HG02884 (cell line): Measurements from ENCODE around the gene CAD.
"Not testable (repeated sequence)": the region's sequence is repeated elsewhere in the genome, so short reads cannot be mapped to it uniquely, and the experiment has no call there.

Source experiments
- ATAC-seq: cut with Tn5 transposase; IDR thresholded peaks from one replicate; pipeline ENCODE4 v1.9.1; 2021; ENCODE audit warnings: mild to moderate bottlenecking, moderate library complexity; ENCODE audit not compliant: unreplicated experiment

CAD gene

DNA sequence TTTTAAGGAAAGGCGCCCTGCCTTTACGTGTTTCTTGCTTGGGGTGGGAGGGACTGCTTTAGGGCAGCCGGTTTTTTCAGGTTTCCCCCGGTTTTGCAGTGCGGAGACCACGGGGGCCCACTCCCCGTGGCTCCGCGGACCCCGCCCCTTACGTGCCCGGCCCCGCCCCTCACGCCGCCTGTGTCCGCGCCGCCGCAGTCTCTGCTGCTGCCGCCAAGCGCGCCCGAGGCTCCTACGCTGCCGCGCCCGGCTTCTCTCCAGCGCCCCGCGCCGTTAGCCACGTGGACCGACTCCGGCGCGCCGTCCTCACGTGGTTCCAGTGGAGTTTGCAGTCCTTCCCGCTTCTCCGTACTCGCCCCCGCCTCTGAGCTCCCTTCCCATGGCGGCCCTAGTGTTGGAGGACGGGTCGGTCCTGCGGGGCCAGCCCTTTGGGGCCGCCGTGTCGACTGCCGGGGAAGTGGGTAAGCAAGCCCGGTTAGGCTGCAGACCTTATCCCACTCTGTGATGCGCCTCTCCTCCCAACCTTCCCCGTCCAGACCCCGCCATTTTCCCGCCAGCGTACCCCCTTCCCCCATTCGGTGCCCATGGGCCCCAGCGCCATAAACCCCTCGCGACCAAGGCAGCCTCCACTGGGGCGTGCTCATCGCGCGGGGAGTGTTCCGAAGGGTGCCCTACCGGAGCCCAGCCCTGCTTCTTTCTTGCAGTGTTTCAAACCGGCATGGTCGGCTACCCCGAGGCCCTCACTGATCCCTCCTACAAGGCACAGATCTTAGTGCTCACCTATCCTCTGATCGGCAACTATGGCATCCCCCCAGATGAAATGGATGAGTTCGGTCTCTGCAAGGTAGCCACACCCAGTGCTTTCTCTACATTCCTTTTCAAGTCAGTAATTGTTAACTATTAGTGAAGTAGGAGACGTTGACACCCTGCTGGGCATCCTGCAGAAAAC is at the start of gene CAD:
TSS of gene CAD (plus strand) at position 197 of the 949 bp plus-strand sequence. CDS start at position 380, 183 bp downstream.
- ATAC-seq = peak; percentile 52

DNA sequence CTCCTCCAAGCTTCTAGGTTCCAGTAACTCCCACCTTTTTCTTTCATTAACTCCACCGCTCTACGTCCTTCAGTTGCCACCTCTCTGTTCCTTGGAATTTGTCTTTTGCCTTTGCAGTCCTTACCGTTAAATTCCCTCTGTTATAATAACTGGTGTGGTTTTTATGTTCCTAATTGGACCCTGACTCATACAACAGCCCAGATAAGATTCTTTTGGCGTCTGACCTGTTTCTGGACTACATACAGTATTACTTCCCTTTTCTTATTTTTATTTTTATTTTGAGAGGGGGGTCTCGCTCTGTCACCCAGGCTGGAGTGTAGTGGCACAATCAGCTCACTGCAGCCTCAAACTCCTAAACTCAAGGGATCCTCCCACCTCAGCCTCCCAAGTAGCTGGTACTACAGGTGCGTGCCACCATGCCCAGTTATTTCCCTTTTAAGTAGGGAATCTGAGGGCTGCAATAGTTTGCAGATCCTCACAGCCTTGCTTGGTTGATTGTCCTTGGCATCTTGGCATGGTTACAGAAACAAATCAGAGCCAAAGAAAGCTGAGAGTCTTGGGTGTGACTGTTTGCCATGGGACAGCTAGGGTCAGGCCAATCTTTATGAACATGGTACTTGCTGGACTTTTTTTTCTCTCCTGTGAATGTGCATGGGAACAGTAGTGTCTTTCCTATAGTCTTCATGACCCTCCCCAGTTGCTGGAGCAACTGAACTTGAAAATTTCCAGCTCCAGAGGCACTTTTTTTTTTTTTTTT is 46.4 kb upstream of the CAD start:
- ATAC-seq = no peak

DNA sequence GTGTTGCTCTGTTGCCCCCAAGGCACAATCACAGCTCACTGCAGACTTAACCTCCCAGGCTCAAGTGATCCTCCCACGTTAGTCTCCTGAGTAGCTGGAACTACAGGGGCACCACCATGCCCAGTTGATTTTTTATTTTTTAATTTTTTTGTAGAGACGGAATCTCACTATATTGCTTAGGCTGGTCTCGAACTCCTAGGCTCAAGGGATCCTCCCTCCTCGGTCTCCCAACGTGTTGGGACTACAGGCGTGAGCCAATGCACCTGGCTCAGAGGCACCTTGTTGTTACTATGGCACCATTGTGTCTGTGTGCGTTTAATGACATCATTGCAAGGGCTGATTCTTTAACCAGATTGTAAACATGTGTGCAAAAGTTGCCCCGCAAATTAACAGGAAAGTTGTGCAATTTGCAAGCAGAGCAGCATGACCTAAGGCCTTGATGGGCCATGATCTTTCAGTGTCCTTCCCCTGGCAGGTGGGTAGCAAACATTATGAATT is 45.8 kb upstream of the CAD start:
- ATAC-seq = no peak

DNA sequence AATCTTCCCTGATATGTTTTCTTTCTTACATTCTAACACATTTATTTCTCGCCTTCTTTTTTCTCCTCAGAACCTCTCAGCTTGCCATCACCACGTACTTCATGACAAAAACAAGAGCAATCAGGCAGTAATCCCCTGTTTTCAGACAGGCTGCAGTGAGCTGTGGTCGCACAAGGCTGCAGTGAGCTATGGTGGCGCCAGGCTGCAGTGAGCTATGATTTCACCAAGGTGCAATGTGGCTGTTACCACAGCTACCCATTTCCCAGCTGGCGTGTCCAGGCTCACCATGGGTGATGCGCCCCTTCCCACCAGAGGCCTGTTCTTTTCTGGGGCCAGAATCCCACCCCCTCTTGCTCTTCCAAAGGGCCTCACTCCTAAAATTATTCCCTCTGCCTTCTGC is 42.5 kb upstream of the CAD start:
- no peak for ATAC-seq

DNA sequence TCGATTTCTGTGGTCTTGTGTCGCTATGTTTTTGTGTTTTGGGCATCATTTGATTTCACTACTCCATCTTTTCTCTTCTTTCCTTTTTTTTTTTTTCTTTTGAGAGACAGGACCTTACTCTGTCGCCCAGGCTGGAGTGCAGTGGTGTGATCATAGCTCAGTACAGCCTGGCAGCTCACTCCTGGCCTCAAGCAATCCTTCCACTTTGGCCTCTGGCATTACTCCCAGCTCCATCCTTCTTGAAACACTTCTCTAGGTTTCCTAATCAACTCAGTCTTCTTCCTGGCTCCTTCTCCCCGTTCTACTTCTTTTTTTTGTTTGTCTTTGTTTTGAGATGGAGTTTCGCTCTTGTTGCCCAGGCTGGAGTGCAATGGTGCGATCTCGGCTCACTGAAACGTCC is 41.8 kb upstream of the CAD start:
- ATAC-seq = no peak

DNA sequence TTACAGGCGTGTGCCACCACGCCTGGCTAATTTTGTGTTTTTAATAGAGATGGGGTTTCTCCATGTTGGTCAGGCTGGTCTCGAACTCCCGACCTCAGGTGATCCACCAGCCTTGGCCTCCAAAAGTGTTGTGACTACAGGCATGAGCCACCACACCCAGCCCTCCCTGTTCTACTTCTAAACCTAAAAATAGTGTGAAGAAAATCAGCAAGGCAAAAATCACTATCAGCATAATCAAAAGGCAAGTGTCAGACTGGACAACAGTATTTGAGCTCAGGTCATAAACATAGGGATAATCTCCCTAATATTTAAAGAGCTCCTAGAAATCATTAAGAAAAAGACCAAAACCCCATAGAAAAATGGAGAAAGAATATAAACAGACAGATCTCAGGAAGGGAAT is 41.4 kb upstream of the CAD start:
- ATAC-seq = not testable (repeated sequence)

DNA sequence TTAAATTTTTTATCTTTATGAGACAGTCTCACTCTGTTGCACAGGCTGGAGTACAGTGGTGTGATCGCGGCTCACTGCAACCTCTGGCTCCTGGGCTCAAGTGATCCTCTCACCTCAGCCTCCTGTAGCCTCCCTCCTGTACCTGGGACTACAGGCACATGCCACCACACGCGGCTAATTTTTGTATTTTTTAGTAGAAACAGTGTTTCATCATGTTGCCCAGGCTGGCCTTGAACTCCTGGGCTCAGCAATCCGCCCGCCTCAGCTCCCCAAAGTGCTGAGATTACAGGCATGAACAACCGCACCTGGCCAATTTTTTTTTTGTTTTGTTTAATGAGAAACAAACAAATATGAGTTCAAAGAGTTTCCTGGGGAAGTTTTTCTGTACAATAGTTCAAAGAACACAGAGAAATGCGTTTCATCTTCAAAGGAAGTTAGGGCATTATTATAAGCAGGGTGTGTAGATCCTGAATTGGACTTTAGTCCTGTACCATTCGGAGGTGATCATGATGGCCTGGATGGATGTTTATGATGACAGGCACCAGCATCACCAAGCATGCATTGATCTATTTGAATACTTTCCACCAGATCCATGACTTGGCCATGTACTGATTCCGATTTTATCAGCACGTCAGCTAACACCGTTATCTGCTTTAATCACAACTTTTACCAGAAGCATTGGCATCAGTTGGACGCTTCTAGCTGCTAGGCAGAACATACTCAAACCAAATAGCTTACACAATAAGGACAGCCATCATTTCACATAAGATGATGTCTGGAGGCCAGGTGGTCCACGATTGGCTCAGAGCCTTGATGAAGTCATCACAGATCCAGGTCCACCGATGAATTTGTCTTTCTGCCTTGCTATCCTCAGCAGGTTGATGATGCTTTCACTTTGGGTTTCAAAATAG is 39.5 kb upstream of the CAD start:
- no peak for ATAC-seq

DNA sequence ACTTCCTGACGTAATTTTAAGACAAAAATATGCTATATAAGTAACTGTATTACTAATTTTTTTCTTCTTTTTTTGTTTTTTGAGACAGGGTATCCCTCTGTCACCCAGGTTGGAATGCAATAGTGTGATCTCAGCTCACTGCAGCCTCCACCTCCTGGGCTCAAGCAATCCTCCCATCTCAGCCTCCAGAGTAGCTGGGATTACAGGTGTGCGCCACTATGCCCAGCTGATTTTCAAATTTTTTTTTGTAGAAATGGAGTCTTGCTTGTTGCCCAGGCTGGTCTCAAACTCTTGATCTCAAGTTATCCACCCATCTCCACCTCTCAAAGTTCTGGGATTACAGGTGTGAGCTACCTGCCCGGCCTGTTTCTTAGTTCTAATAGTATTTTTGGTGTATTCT is 38.7 kb upstream of the CAD start:
- ATAC-seq = no peak

DNA sequence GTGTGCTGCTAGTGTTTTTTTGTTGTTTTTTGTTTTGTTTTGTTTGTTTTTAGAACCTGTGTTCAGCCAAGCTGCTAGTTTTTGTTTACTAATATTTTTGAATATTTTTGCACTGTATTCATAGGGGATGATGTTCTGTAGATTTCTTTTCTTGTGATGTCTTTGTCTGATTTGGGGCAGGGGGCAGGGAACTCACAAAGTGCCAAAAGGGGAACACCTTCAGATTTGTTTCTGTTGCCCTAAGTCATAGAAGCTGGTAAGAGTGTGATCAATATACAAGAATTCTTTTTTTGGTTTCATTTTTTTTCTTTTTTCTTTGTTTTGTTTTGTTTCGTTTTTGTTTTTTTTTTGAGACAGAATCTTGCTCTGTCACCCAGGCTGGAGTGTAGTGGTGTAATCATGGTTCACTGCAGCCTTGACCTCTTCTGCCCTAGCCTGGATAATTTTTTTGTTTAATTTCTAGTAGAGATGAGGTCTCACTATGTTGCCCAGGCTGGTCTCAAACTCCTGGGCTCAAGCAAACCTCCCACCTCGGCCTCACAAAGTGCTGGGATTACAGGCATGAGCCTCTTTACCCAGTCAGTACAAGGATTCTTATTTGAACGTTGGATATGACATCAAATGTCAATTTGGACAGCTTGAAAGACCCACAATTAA is 37.7 kb upstream of the CAD start:
- ATAC-seq = no peak

DNA sequence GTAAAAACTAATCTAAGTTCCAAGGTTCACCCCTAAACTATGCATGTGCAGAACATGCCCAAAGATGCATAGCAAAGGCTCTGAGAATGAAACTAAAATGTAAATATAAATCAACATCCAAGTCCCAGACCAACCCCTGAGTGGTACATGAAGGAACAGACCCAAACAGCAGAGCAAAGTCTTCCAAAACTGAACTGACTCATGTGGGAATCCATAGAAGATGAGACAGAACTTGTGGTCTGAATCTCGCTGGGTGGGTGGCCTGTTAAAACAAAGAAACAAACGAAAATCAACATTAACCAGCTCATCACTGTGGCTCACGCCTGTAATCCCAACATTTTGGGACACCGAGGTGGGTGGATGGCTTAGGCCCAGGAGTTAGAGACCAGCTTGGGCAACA is 34.8 kb upstream of the CAD start:
- ATAC-seq = no peak

DNA sequence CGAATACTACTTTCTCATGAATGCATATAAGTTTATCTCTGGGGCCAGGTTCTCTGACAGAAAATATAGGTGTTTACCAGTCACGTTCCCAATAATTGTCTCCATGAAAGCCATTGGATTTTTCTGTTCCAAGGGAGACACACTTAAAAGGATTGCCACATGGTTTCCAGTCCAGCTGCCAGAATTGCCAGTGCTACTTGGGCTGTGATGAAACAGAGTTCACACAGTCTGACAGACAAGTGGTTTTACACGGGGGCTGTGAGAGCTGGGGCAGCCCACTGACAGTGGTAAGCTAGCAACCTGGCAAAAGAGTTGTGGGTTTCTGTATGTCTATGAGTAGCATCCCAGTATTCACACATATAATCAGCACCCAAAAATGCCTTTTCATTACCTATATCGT is 33.1 kb upstream of the CAD start:
- no peak for ATAC-seq

DNA sequence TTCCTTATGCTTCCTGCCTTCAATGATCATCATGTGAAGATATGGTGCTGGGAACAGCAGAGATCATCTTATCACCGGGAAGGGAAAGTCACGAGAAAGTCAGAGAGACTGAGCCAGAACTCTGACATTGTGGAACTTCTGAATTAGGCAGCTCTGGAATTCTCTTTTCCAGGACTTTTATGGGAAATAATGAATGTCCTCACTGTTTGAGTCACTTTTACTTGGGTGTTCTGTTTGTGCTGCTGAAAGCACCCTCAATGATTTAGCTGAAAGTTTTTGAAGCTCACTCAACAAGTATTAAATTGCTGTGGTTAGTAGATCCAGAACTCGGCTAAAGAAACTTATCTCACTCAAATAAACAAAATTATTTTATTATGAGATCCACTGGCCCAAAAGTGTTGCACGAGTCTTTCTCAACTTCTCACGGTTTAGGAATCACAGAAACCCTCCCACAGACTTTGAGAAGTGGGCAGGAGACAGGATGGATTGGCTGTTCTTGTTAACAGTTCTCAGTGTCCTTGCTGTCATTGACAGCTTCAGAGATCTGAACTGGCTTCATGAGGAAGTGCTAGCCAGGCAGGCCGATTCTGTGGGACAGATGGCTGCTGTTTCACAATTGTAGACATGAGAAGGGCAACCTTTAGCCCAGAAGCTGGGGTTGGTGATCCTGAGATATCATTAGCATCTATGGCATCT is 31.7 kb upstream of the CAD start:
- ATAC-seq = no peak

DNA sequence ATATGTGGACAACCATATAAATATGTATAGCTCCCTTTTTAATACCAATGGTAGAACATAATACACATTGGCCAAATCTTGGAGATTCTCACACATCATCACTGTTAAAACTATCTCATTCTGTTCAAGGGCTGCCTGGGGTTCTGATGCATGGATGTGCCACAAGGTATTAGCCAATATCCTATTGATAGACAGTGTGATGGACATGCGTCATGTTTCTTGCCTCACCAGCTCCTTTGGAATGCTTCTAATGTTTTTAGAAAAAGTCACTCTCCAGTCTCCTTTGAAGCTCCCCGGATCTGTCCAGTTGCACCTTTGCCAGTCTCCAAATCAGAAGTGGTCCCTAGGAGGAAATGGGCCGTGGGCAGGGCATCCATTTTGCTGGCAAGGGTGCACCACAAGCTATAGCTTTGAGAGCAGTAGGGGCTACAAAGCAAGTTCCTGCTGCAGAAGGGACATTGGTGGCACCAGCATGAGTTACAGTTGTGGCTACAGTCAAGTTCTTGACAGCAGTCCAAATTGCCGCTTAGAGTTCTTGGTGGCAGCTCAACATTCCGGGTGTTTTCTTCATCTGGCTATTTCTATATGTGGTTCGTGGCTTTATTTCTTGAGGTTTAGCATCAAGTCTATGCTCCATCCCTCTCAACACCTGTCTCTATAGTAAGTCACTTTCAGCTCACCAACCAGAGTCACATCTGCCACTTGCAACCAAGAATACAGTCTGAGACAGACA is 30.4 kb upstream of the CAD start:
- ATAC-seq = no peak

DNA sequence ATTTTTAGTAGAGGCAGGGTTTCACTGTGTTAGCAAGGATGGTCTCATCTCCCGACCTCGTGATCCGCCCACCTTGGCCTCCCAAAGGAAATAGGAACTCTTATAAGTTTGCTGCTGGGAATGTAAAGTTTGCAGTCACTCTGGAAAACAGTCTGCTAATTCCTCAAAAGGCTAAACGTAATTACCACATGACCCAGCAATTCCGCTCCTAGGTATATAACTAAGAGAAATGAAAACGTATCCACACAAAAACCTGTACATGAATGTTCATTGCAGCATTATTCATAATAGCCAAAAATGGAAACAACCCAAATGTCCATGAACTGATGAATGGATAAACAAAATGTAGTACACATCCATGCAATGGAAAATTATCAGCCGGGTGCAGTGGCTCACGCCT is 27.2 kb upstream of the CAD start:
- no peak for ATAC-seq

DNA sequence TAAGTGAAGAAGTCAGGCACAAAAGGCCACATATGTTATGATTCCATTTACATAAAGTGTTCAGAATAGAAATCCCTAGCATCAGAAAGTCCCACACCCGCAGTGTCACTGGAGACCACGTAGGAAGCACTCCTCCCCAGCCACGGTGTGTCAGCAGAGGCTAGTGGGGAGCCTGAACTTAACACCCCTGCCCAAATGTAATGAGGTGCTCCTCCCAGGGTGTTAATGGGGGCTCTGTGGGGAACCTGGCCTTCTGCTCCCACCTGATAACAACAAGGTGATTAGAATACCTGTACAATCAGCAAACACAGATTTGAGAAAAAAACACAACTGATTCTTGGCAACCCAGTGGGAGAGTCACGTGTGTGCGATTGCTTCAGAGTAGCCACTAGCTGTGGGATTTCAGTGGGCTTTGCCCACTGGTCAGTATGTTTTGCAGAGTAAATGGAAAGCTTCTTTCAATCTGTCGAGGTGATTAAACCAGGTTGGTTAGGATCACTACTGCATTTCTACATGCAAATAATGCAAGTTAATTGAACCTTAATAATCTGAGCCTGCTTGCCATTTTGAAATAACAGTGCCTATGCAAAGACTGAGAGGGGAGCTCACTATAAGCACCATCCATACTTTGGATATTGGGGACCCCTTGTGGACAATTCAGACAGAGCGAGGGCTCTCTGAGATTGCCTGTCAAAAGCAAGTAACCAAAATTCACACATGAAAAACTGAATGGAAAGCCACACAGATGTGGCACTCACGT is 25.9 kb upstream of the CAD start:
- ATAC-seq = no peak

DNA sequence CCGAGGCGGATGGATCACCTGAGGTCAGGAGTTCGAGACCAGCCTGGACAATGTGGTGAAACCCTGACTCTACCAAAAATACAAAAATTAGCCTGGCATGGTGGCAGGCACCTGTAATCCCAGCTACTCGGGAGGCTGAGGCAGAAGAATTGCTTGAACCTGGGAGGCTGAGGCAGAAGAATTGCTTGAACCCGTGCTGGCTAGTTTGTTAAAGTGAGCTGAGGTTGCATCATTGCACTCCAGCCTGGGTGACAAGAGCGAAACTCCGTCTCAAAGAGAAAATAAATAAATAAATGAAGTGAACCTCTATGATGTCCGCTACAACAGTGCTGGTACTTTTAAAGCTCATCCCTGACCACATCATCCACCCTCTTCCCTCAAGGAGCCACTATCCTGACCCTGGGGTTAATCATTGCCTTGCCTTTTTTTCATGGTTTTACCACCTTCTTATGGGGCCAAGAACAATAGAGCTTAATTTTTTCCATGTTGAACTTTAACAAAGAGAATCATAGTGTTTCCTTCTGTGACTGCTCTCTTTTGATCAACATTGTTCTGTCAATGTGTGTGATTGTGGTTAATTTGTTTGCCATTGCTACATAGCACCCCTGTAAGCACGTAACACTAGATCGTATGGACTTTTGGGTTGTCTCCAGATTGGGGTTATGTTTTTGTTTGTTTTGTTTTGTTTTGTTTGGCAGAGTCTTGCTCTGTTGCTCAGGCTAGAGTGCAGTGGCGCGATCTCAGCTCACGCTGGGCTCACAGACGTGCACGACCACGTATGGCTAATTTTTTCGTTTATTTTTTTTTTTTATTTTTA is 22.4 kb upstream of the CAD start:
- no peak for ATAC-seq

DNA sequence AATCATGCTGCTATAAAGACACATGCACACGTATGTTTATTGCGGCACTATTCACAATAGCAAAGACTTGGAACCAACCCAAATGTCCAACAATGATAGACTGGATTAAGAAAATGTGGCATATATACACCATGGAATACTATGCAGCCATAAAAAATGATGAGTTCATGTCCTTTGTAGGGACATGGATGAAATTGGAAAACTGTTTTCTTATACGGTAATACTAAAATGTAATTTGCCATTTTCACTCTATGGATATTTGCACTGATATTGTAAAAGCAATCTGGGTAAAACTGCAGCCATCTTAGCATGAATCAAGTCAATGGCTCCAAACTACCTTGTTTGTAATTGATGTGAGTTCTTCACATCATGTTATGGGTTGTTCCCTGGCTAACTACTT is 21.4 kb upstream of the CAD start:
- ATAC-seq = not testable (repeated sequence)
